Heart right ventricle (tissue), 16 donors: ENCODE measurements around the gene C10orf95. TPM values are rescaled to one million over a fixed set of nuclear protein-coding genes. Genes with fewer than 3 reads are reported as not detected.

Source experiments
- ATAC-seq, 8 donors: fragments of 200-7000 bp; cut with Tn5 transposase; one replicate each; pipeline ENCODE4 v1.9.1; 2020; ENCODE audit warnings: mild to moderate bottlenecking in 8 of 8, moderate library complexity in 8 of 8, moderate number of reproducible peaks in 1 of 8
- DNase-seq, 2 donors: peaks; one replicate each; pipeline ENCODE4 v3.0.0-alpha.2; 2020
- H3K27ac ChIP-seq, 10 donors: fragments of 200-600 bp; sonication (generic) in 2 of 10; one replicate each; pipeline versions ENCODE4 v1.5.0 to v1.8.0; 2020 to 2022; ENCODE audit warnings: mild to moderate bottlenecking in 3 of 10
- H3K27me3 ChIP-seq, 7 donors: fragments of 200-600 bp; one replicate each; pipeline ENCODE4 v1.8.0; 2021 to 2022; ENCODE audit warnings: mild to moderate bottlenecking in 2 of 7
- H3K36me3 ChIP-seq, 9 donors: fragments of 200-600 bp; sonication (generic) in 1 of 9; one replicate each; pipeline versions ENCODE4 v1.5.0 to v1.8.0; 2020 to 2022; ENCODE audit warnings: mild to moderate bottlenecking in 2 of 9
- H3K4me1 ChIP-seq, 9 donors: fragments of 200-600 bp; sonication (generic) in 1 of 9; one replicate each; pipeline versions ENCODE4 v1.5.0 to v1.8.0; 2020 to 2022; ENCODE audit warnings: mild to moderate bottlenecking in 4 of 9
- H3K4me3 ChIP-seq, 10 donors: fragments of 200-600 bp; sonication (generic) in 2 of 10; one replicate each; pipeline versions ENCODE4 v1.5.0 to v1.8.0; 2020 to 2022; ENCODE audit warnings: mild to moderate bottlenecking in 7 of 10, moderate library complexity in 2 of 10
- H3K9me3 ChIP-seq, 11 donors: fragments of 200-600 bp in 10 of 11; sonication (generic) in 2 of 11; one replicate each; pipeline versions ENCODE4 v1.5.0 to v1.8.0; 2013 to 2022; ENCODE audit warnings: mild to moderate bottlenecking in 2 of 11, control low read depth in 1 of 11, moderate library complexity in 1 of 11
- CTCF ChIP-seq, 9 donors: fragments of 200-600 bp; sonication (generic) in 2 of 9; IDR thresholded peaks; one replicate each; pipeline versions ENCODE4 v1.5.0 to v1.8.0; 2021 to 2022; ENCODE audit warnings: antibody characterized with exemption in 9 of 9, mild to moderate bottlenecking in 5 of 9, moderate library complexity in 1 of 9
- WGBS, 2 donors: extraction: QIAGEN DNeasy Blood & Tissue Kit; methylation state at CpG; one replicate each; pipeline ENCODE4 v1.1.7; 2013; ENCODE audit warnings: inconsistent platforms in 1 of 2; 5-methylcytosine and 5-hydroxymethylcytosine counted together
- intact Hi-C, 10 donors: fragments of 100-400 bp; cut with DNase I; formaldehyde crosslinking; loops; one replicate each; pipeline versions ENCODE4 v1.11.1 to v1.14.2; 2022
- polyA plus RNA-seq, 2 donors: library from polyadenylated mRNA; stranded (reverse); fragments of 200-250 nt; gene quantifications; one replicate each; pipeline ENCODE4 v1.2.3, GENCODE V29; 2013
- total RNA-seq, 10 donors: library from RNA; stranded (reverse); fragmentation: NEBNext Ultra II Directional in 3 of 10; extraction: Animal tissue kit (Norgen Biotek cat#: 25700) in 3 of 10; gene quantifications; one replicate each; pipeline versions ENCODE4 v1.2.1 to v1.2.4, GENCODE V29; 2021 to 2023
- donor health status: Arrhythmogenic right ventricular cardiomyopathy.
- donor health status: ischemic (EF 13 %, LVEDD 7.1; RV severe dilation, severe dysfunction).
- donor health status: healthy with polysubstance abuse.
- donor health status: DM: no; HTN: yes; CAD: no.
- donor health status: DM: no; HTN: no; CAD: no.
- donor health status: ischemic (EF 25% LVEDD 6.9; RV normal size, moderate dysfunction).
- donor health status: ischemic (EF 25% LVEDD 5.7; RV mildly dilated, moderate dysfunction).
- donor health status: healthy.
- donor health status: DM: yes; HTN: yes; CAD: no.
- donor health status: Ischemic cardiomyopathy.
- donor health status: ischemic (EF 35%, LVEDD 5.7; RV mildly dilated, moderate dysfunction).
- donor health status: nonischemic (EF 11% LVEDD 7.7; RV severe dilation, severe dysfunction).
- donor health status: DM: yes; HTN: yes; CAD: no.
- donor health status: PGD.
- donor health status: ischemic (EF 29% LVEDD 5.4; RV normal size, mild dysfunction).
- donor health status: nonischemic (EF 23%, LVEDD 6.1; RV moderate dilation, normal function).

C10orf95 gene
- total and polyA plus RNA-seq, 12 donors, result not detected

DNA sequence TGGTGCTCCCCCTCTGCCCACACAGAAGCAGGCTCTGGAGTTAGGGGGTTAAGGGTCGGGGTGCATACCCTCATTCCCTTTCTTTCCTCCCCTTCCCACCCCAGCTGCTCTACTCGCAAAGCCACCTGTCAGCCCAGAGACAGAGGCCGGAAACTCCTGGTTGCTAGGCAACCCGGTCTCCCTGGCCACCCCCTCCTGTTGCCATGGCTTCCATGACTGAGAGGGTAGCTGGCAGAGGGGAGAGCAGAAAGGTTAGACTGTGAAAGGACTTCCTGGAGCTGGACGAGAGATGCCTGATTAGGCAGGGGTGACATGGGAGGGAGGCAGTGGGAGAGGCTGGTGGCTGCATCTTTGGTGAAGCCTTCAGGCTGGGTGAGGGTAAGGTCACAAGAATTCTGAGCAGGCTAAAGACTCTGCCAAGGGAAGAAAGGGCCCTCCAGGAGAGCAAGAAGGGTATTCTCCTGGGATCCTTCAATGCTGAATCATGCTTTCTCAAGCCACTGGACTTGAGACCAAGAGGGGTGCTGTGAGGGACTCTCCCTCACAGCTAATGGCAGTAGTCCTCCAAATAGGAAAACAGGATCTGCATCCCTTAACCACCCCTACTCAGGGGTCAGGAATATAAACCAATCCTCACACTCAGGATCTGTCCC is 38.2 kb downstream of the C10orf95 start:
- Histone ChIP-seq H3K4me3 (no peak overlapping the region), H3K4me1 (peaks cover 0 to 24% (median 13%) of the 10 kb centered on the region in 9 donors), H3K9me3 (no peaks in the 10 kb centered on the region), H3K27ac (no peak overlapping the region), H3K27me3 (peaks cover 11 to 96% (median 95%) of the 10 kb centered on the region in 7 donors), H3K36me3 (no peaks in the 10 kb centered on the region)
- 15 to 17% methylated on average over 5 of the region's 5 CpGs for WGBS, 2 donors
- TF ChIP-seq CTCF (IDR thresholded peaks at IDR 0.05), result no peak
- ATAC-seq, result no peak
- intact Hi-C loops, result loop anchor here in 1 of 10 donors (10.0 kb wide), 1 partner anchor 172 kb away; no protein-coding TSS in a partner anchor
- no peak for DNase-seq

- no peak overlapping the region for H3K27ac ChIP-seq
- no peak for TF ChIP-seq CTCF (IDR thresholded peaks at IDR 0.05)
- no peak for DNase-seq
- no peaks in the 10 kb centered on the region for H3K9me3 ChIP-seq
- H3K4me1 ChIP-seq, result peaks cover 0 to 24% (median 13%) of the 10 kb centered on the region in 9 donors
- ATAC-seq, result no peak
- intact Hi-C loops, result loop anchor here in 1 of 10 donors (10.0 kb wide), 1 partner anchor 173 kb away; no protein-coding TSS in a partner anchor
- no peak overlapping the region for H3K4me3 ChIP-seq
- no peaks in the 10 kb centered on the region for H3K36me3 ChIP-seq
- 88 to 91% methylated on average over 10 of the region's 10 CpGs for WGBS, 2 donors
- H3K27me3 ChIP-seq, result peaks cover 13 to 98% (median 92%) of the 10 kb centered on the region in 7 donors
Observed at GRCh38 chr10:102412293-102412692, 39.0 kb downstream of the C10orf95 start.

DNA sequence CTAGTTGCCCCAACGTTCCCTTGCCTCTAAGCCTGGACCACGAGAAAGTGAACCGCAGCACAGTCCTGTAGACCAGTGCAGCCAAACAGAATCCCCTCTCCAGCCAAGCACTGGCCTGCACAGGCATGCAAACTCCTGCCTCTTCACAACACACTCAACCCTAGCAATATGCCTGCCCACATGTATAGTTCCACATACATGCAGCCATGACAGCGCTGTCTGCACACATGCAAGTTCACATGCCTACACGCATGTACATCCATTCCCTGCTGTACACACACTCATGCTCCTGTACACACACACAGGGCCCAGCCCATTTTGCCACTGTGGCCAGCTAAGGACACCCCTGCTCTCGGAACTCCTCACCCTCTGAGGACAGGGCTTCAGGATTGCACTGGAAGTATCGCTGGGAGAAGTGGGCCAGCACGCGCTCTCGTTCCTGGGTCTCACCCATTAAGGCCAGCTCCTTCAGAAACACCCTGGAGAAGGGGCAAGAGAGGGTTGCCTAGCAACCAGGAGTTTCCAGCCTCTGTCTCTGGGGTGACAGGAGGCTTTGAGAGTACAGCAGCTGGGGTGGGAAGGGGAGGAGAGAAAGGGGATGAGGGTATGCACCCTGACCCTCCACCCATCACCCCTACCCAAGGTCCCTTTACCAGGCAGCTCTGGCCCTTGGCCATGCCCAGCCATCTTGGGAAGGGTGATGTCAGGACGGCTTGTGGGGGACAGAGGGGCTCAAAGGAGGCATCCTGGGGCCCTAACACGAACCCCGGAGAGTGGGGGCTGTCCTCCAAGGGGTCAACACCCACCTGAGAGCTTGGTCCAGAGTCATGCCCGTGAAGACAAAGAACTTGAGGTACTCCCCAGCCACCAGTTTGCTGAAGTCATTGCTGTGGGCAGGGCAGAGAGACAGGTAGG is 39.7 kb downstream of the C10orf95 start:
- Histone ChIP-seq H3K4me1 (peaks cover 0 to 24% (median 13%) of the 10 kb centered on the region in 9 donors), H3K9me3 (no peaks in the 10 kb centered on the region), H3K36me3 (no peaks in the 10 kb centered on the region), H3K4me3 (no peak overlapping the region), H3K27ac (no peak overlapping the region), H3K27me3 (peaks cover 13 to 92% (median 90%) of the 10 kb centered on the region in 7 donors)
- TF ChIP-seq CTCF (IDR thresholded peaks at IDR 0.05), result no peak
- 77 to 81% methylated on average over 14 of the region's 14 CpGs for WGBS, 2 donors
- ATAC-seq, result no peak
- intact Hi-C loops, result loop anchor here in 1 of 10 donors (10.0 kb wide), 1 partner anchor 173 kb away; no protein-coding TSS in a partner anchor
- DNase-seq, result no peak

- Histone ChIP-seq H3K27me3 (peaks cover 13 to 82% (median 80%) of the 10 kb centered on the region in 7 donors), H3K27ac (no peak overlapping the region), H3K9me3 (no peaks in the 10 kb centered on the region), H3K4me3 (peak overlapping the region in 9 of 10 donors; percentile 12 to 46 (median 37)), H3K4me1 (peaks cover 0 to 24% (median 13%) of the 10 kb centered on the region in 9 donors), H3K36me3 (no peaks in the 10 kb centered on the region)
- no peak for TF ChIP-seq CTCF (IDR thresholded peaks at IDR 0.05)
- ATAC-seq, result peak in 3 of 8 donors; percentile 4 to 22 (median 22)
- intact Hi-C loops, result loop anchor here in 1 of 10 donors (10.0 kb wide), 1 partner anchor 174 kb away; no protein-coding TSS in a partner anchor
- WGBS, 2 donors, result 1 to 4% methylated on average over 47 to 48 of the region's 48 CpGs
- DNase-seq, result no peak
Observed at GRCh38 chr10:102410429-102411073, 40.8 kb downstream of the C10orf95 start.
